Right ventricle myocardium superior (tissue), 1 donor: ENCODE data around the gene MAP3K3. TPM values are rescaled to one million over a fixed set of nuclear protein-coding genes. Genes with fewer than 3 reads are reported as not detected.

Experiments
- ATAC-seq: fragments of 200-7000 bp; cut with Tn5 transposase; one replicate; pipeline ENCODE4 v1.9.1; 2020; ENCODE audit warnings: mild to moderate bottlenecking; ENCODE audit not compliant: poor library complexity
- DNase-seq: peaks from one replicate; pipeline ENCODE4 v3.0.0-alpha.2; 2020
- intact Hi-C: fragments of 100-400 bp; cut with DNase I; formaldehyde crosslinking; loops from one replicate; pipeline ENCODE4 v1.11.2; 2022
- total RNA-seq: library from RNA; stranded (reverse); fragmentation: NEBNext Ultra II Directional; extraction: Animal tissue kit (Norgen Biotek cat#: 25700); gene quantifications from one replicate; pipeline ENCODE4 v1.2.1, GENCODE V29; 2021
- donor health status: DM: no; HTN: yes; CAD: no; lungs with severe emphysema.

Gene MAP3K3
- total RNA-seq, 1 donor from 2014 or later, result 31.3 TPM

DNA sequence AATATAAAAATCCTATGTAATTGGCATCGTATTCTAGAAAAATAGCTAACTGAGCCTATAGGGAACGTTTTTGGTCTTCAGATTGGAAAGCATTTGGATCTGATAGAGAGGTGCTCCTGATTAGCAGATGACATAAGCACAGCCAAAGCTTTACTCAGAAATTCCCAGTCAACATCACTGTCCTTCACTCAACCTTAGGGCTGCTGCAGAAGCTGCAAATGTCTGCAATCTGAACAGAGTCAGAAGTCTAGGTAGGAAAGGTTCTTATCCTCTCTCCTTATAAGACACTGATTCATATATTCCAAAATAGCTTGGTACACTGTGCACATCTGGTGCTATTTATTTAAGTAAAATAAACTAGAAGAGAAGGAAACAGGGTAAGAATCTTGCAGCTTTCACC is 100.2 kb downstream of the MAP3K3 start:
- ATAC-seq, result peak; percentile 65
- intact Hi-C loops, result no loop called here
- DNase-seq, result no peak

DNA sequence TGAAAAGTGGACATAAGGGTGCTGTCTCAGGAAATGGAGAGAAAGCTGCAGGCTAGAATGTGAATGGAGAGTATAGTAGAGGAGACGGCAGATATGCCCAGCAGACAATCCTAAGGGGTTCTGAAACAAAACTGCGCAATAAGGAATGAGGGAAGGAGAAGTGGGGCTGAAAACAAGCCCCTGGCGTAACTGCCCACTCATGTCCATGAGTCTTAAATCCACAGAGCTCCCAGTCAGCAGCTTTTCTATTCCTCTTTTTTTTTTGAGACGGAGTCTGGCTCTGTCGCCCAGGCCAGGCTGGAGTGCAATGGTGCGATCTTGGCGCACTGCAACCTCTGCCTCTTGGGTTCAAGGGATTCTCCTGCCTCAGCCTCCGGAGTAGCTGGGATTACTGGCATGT is 113.5 kb downstream of the MAP3K3 start:
- no peak for DNase-seq
- intact Hi-C loops, result no loop called here

DNA sequence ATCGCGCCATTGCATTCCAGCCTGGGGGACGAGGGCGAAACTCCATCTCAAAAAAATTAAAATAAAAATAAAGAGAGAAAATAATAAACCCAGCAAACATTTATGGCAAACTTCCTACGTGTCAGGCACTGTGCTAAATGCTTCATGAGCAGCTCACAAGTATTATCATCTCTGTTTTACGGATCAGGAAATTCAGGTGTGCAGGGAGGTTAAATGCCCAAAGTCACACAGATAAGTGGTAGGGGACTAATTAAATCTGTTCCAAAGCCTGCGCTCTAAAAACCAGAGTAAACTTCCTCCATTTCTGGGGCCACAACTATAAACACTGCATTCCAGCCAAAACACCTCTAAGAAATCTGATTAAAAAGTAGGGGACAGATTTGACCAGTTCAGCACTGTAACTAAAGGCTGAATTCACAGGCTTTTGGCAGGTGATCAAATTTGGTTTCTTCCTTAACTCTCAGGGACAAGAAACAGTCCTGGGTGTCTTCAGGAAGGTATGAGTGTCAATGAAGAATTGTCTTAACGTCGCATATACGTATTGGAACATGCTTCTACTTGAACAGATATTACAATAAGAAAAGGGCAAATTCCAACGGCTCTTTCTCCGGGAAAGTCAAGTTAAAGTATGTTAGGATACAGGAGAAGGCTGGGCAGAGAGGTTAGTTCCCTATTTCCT is 118.4 kb downstream of the MAP3K3 start:
- DNase-seq (no peak), ATAC-seq (no peak)
- intact Hi-C loops, result no loop called here

More for the DNA sequence above, 113.5 kb downstream of the MAP3K3 start:
- no peak for ATAC-seq

DNA sequence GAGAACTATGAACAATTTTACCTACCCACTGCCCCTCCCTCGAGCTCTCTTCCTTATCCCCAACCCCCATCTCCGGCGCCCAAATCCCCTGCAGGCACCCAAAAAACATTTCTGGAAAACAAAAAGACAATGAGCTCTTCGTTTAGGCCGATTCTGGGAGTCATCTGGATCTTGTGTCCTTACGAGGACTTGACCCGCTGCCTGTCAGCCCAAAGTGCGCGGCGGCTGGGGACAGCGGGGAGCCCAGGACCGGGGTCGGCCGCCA is 118.9 kb downstream of the MAP3K3 start:
- DNase-seq, result no peak
- peak; percentile 53 for ATAC-seq
- intact Hi-C loops, result no loop called here

DNA sequence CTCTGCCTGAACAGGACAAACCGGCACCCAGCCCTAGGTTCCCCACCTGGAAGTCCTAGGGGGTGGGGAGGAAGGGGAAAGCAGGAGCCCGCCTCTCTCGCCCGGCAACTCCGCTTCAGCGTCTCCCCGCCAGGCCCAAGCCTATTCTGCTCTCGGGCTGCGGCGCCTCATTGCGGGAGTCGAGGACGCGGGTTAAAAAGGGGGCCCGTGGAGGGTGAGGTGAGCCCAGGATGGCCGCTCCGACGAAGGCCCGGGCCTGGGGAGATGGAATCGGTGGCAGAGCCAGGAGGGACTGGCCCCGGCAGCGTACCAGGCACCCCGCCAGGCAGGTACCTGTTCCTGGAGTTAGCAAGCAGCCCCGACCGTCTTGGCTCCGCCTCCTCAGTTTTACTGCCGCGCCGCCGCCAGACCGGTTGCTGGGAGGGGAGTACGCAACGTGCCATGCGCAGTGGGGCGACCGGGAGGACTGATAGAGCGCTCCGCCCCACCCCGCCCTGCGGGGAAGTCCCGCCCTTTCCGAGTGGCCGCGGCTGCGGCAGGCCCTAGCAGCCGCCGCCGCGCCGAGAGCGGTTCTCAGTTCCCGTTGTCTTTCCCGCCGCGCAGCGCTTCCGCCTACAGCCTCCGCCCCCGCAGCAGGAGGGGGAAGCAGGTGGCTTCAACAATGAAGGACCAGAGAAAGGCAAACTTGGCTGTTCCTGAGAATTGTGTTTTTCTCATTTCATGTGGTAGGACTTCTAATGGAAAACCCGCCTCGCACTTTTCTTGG is 119.4 kb downstream of the MAP3K3 start, which contains the start of gene STRADA:
STRADA (minus strand) TSS at position 392 of the 766 bp plus-strand sequence. CDS start 13,430 bp downstream, outside the sequence.
- intact Hi-C loops, result no loop called here
- ATAC-seq (peak; percentile 99), DNase-seq (peak; percentile 99)

Other genes with a start within 250 kb of the MAP3K3 start
- gene CYB561, start 176.1 kb upstream of the MAP3K3 start, total RNA-seq, result 18.9 TPM
- 5.4 TPM for gene ACE, start 145.4 kb upstream of the MAP3K3 start, total RNA-seq
- gene KCNH6, start 99.1 kb upstream of the MAP3K3 start, total RNA-seq, result not detected
- 35.5 TPM for gene DCAF7, start 71.9 kb upstream of the MAP3K3 start, total RNA-seq
- 43.1 TPM for gene TACO1, start 21.5 kb upstream of the MAP3K3 start, total RNA-seq
- gene LIMD2, start 77.7 kb downstream of the MAP3K3 start, total RNA-seq, result 2.4 TPM
- 14.7 TPM for gene STRADA, start 119.4 kb downstream of the MAP3K3 start, total RNA-seq
- 84.8 TPM for gene CCDC47, start 151.2 kb downstream of the MAP3K3 start, total RNA-seq
- gene DDX42, start 151.8 kb downstream of the MAP3K3 start, total RNA-seq, result 42.4 TPM
- 136 TPM for gene PSMC5, start 205.0 kb downstream of the MAP3K3 start, total RNA-seq
- 29.8 TPM for gene FTSJ3, start 205.2 kb downstream of the MAP3K3 start, total RNA-seq
- gene SMARCD2, start 220.3 kb downstream of the MAP3K3 start, total RNA-seq, result 22.0 TPM